ENCODE results near the gene SEPTIN12. TPM values are rescaled to one million over a fixed set of nuclear protein-coding genes. Genes with fewer than 3 reads are reported as not detected.

Gene SEPTIN12
- total and polyA plus RNA-seq, 2 of the 8 experiments (the other 6 are each of a cell fraction or from before 2014, with no cell fraction given) = 0.24 TPM; not detected in 1

DNA sequence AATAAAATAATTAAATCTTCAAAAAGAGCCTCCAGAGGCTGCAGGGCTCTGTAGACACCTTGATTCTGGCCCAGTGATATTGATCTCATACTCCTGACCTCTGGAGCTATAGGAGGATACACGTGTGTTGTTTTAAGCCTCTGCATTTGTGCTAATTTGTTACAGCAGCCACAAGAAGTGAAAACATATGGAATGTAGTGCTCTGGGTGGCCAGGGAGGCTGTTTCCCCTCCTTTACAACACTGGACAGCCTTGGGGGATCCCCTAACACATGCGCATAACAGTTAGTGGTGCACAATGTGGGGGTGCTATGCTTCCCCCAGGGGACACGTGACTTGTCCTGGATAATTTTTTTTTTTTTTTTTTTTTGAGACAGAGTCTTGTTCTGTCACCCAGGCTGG is 16.5 kb downstream of the SEPTIN12 start (continued):
- TF ChIP-seq CBX8 (IDR thresholded peaks at IDR 0.05; ENCODE audit: borderline replicate concordance, low read depth, low read length) (no peak), SAP30 (IDR thresholded peaks at IDR 0.05; ENCODE audit: insufficient read depth, insufficient replicate concordance, low read length) (no peak)

Data from H1 (cell line).